K562 (cell line): Measurements from ENCODE around the gene ASCC3. TPM values are rescaled to one million over a fixed set of nuclear protein-coding genes. Genes with fewer than 3 reads are reported as not detected.

ENCODE experiments used
- ATAC-seq: fragments of 200-7000 bp; cut with Tn5 transposase; 3 replicates; pipeline ENCODE4 v1.9.1; 2020; ENCODE audit warnings: moderate library complexity
- BruUV-seq: library from RNA; stranded (reverse); fragments of 400-500 nt; replicated peaks from 2 replicates; lab custom pipeline; 2021; lab: Mats Ljungman, UMichigan
- CTCF ChIA-PET: fragments of 300-600 bp; formaldehyde crosslinking; extraction: SDS; loops from one replicate; lab custom pipeline; 2021; ENCODE audit warnings: low intra/inter-chr PET ratio; lab: Yijun Ruan, JAX
- POLR2A ChIA-PET: fragments of 300-600, 350-650 bp; sonication (Branson Sonifier 250); formaldehyde crosslinking; extraction: SDS; loops from one replicate; lab custom pipeline; 2021; ENCODE audit warnings: antibody characterized with exemption, inconsistent platforms; lab: Yijun Ruan, JAX
- DNase-seq, 4 experiments: peaks; one replicate each; pipeline versions ENCODE4 v3.0.0 to v3.0.0-alpha.2; 2011 to 2018; ENCODE audit warnings: low spot score in 3 of 4, mixed read lengths in 3 of 4; ENCODE audit errors: extremely low read depth in 1 of 4
- FAIRE-seq: peaks from 2 replicates; lab custom pipeline; 2011; peaks lifted over from hg19 to GRCh38; lab: Jason Lieb, UNC
- H2AFZ ChIP-seq: 2 replicates; pipeline ENCODE4 v1.6.0; 2011; ENCODE audit warnings: low read depth, low read length, control low read depth, inconsistent platforms
- H3K27ac ChIP-seq: fragments of 200-600 bp; 3 replicates; pipeline ENCODE4 v1.8.0; 2011; ENCODE audit warnings: low read depth, mild to moderate bottlenecking, control low read depth, inconsistent platforms, low read length, moderate library complexity, mixed read lengths; ENCODE audit errors: extremely low read depth
- H3K27me3 ChIP-seq, 2 experiments: fragments of 300-600 bp in 1 of 2; 2 replicates in 1 of 2; 3 replicates in 1 of 2; pipeline versions ENCODE4 v1.6.0 to v1.8.0; 2011; ENCODE audit warnings: inconsistent platforms in 2 of 2, low read length in 2 of 2, mild to moderate bottlenecking in 1 of 2, mixed read lengths in 1 of 2, moderate library complexity in 1 of 2; ENCODE audit not compliant: control insufficient read depth in 2 of 2, insufficient read depth in 2 of 2
- H3K36me3 ChIP-seq: fragments of 300-600 bp; 3 replicates; pipeline ENCODE4 v1.8.0; 2011; ENCODE audit warnings: mild to moderate bottlenecking, low read length, inconsistent platforms; ENCODE audit not compliant: control insufficient read depth, insufficient read depth
- H3K4me1 ChIP-seq, 2 experiments: fragments of 200-600 bp in 1 of 2; replicated peaks in 1 of 2; 2 replicates in 1 of 2; 3 replicates in 1 of 2; pipeline versions ENCODE4 v1.5.1 to v1.8.0; 2011; ENCODE audit warnings: inconsistent platforms in 2 of 2, low read length in 2 of 2, mild to moderate bottlenecking in 1 of 2, mixed read lengths in 1 of 2, moderate library complexity in 1 of 2; ENCODE audit not compliant: control insufficient read depth in 2 of 2, insufficient read depth in 2 of 2
- H3K4me2 ChIP-seq: 2 replicates; pipeline ENCODE4 v1.6.1; 2011; ENCODE audit warnings: low read length, control low read depth, inconsistent platforms, mixed read lengths; ENCODE audit not compliant: insufficient read depth
- H3K4me3 ChIP-seq: fragments of 200-600 bp; sonication (generic), shearing (Covaris generic); 2 replicates; pipeline ENCODE4 v1.5.1; 2016; ENCODE audit warnings: control low read depth, inconsistent platforms
- H3K79me2 ChIP-seq: fragments of 200-600 bp; 3 replicates; pipeline ENCODE4 v1.8.0; 2011; ENCODE audit warnings: low read length, inconsistent platforms; ENCODE audit not compliant: control insufficient read depth, insufficient read depth
- H3K9ac ChIP-seq, 2 experiments: 2 replicates each; pipeline versions ENCODE4 v1.6.0 to v1.6.1; 2011; ENCODE audit warnings: low read depth in 2 of 2, low read length in 2 of 2, control low read depth in 1 of 2, inconsistent platforms in 1 of 2, mild to moderate bottlenecking in 1 of 2, mixed read lengths in 1 of 2; ENCODE audit not compliant: insufficient read depth in 1 of 2
- H3K9me1 ChIP-seq: one replicate; pipeline ENCODE4 v1.6.0; 2011; ENCODE audit warnings: inconsistent platforms, mild to moderate bottlenecking, low read length, moderate library complexity; ENCODE audit not compliant: control insufficient read depth, insufficient read depth
- H3K9me3 ChIP-seq: replicated peaks from 2 replicates; pipeline ENCODE4 v1.5.1; 2011; ENCODE audit warnings: low read depth, low read length, inconsistent platforms; ENCODE audit not compliant: control insufficient read depth, insufficient read depth
- H4K20me1 ChIP-seq: replicated peaks from 2 replicates; pipeline ENCODE4 v1.6.1; 2011; ENCODE audit warnings: low read length, inconsistent platforms, mixed read lengths; ENCODE audit not compliant: control insufficient read depth, insufficient read depth
- CCAR2 ChIP-seq: fragments of 200-400 bp; formaldehyde crosslinking; IDR thresholded peaks from 2 replicates; pipeline ENCODE4 v1.6.1; 2017; ENCODE audit warnings: mild to moderate bottlenecking, low read depth, low read length
- CEBPB ChIP-seq: fragments of 450-650 bp; IDR thresholded peaks from 2 replicates; pipeline ENCODE4 v1.6.1; 2016; ENCODE audit warnings: missing genetic modification characterization, missing compliant biosample characterization
- CHD1 ChIP-seq: fragments of 200-600 bp; sonication (generic); IDR thresholded peaks from one replicate; pipeline ENCODE4 v1.6.1; 2012; ENCODE audit warnings: mild to moderate bottlenecking, moderate library complexity, low read length, inconsistent platforms
- CHD4 ChIP-seq: fragments of 200-600 bp; sonication (generic); IDR thresholded peaks from 3 replicates; pipeline ENCODE4 v1.6.1; 2012; ENCODE audit warnings: low read depth, mild to moderate bottlenecking, mixed read lengths, low read length, inconsistent platforms; ENCODE audit not compliant: insufficient read depth, insufficient replicate concordance, poor library complexity, severe bottlenecking
- E4F1 ChIP-seq: fragments of 250-450 bp; sonication (Bioruptor Pico); IDR thresholded peaks from 2 replicates; pipeline ENCODE4 v1.5.0; 2021; ENCODE audit warnings: mild to moderate bottlenecking, borderline replicate concordance
- FOXA1 ChIP-seq: fragments of 450-650 bp; IDR thresholded peaks from 2 replicates; pipeline ENCODE4 v1.6.1; 2016; ENCODE audit warnings: mild to moderate bottlenecking, borderline replicate concordance
- LARP7 ChIP-seq: fragments of 450-650 bp; IDR thresholded peaks from 2 replicates; pipeline ENCODE4 v1.6.1; 2016
- LEF1 ChIP-seq: fragments of 450-650 bp; IDR thresholded peaks from 2 replicates; pipeline ENCODE4 v1.6.1; 2016; ENCODE audit warnings: mild to moderate bottlenecking
- MEF2A ChIP-seq: IDR thresholded peaks from 2 replicates; pipeline ENCODE4 v1.6.1; 2011; ENCODE audit warnings: low read depth, mild to moderate bottlenecking, low read length, moderate library complexity; ENCODE audit not compliant: control insufficient read depth
- PTTG1 ChIP-seq: fragments of 450-650 bp; IDR thresholded peaks from 2 replicates; pipeline ENCODE4 v1.6.1; 2016; ENCODE audit warnings: low read depth, mild to moderate bottlenecking, missing genetic modification characterization, missing compliant biosample characterization
- TAF15 ChIP-seq: fragments of 200-400 bp; formaldehyde crosslinking; IDR thresholded peaks from 2 replicates; pipeline ENCODE4 v1.6.1; 2017; ENCODE audit warnings: mild to moderate bottlenecking, low read depth, low read length, moderate library complexity
- ZNF41 ChIP-seq: fragments of 250-450 bp; sonication (Bioruptor Pico); conservative IDR thresholded peaks from 2 replicates; pipeline ENCODE4 v1.4.0; 2020; ENCODE audit warnings: mild to moderate bottlenecking
- ZNF589 ChIP-seq: fragments of 200-800 bp; sonication (Bioruptor generic); IDR thresholded peaks from 2 replicates; pipeline ENCODE4 v1.6.1; 2016; ENCODE audit warnings: low read depth, missing genetic modification characterization, missing compliant biosample characterization
- ZNF764 ChIP-seq: fragments of 250-450 bp; sonication (Bioruptor Pico); IDR thresholded peaks from 2 replicates; pipeline ENCODE4 v1.4.0; 2020; ENCODE audit warnings: low read depth, mild to moderate bottlenecking, moderate library complexity
- WGBS: fragments of 100-300 bp; shearing (Covaris generic); methylation state at CpG from one replicate; pipeline ENCODE4 v1.1.6; 2016; ENCODE audit warnings: low coverage, mixed read lengths; ENCODE audit not compliant: insufficient coverage; ENCODE audit errors: missing lambda C conversion rate; 5-methylcytosine and 5-hydroxymethylcytosine counted together
- in situ Hi-C: fragments of 300-500 bp; cut with MboI; formaldehyde crosslinking; loops from 4 replicates; pipeline ENCODE4 v1.15.0; 2018; ENCODE audit warnings: inconsistent platforms, mixed read lengths
- intact Hi-C: fragments of 100-400 bp; cut with micrococcal nuclease; formaldehyde crosslinking; loops from 2 replicates; pipeline ENCODE4 v1.14.2; 2022
- polyA plus RNA-seq, 8 experiments: library from polyadenylated mRNA; depleted of rRNA in 4 of 8; stranded (reverse) in 5 of 8; unstranded in 3 of 8; fragments of >200 nt; fragmentation: Nextera tagmentation in 2 of 8; fragmentation: Illumina TruSeq in 1 of 8; extraction: Ambion mirVana in 2 of 8; extraction: Trizol in 1 of 8; gene quantifications; 2 replicates each; pipeline versions ENCODE4 v1.2.1 to v1.2.3, GENCODE V29; 2011 to 2014; ENCODE audit warnings: inconsistent platforms in 1 of 8, missing spikeins in 1 of 8
- total RNA-seq, 7 experiments: library from RNA; depleted of rRNA in 6 of 7; stranded (reverse); fragments of >200 nt in 6 of 7; fragmentation: Illumina TruSeq in 2 of 7; extraction: Trizol in 2 of 7; gene quantifications; 2 replicates each; pipeline versions ENCODE4 v1.2.1 to v1.2.3, GENCODE V29; 2011 to 2021; ENCODE audit warnings: low replicate concordance in 1 of 7

ASCC3 gene
- total and polyA plus RNA-seq, 9 of the 15 experiments (the other 6 are each of a cell fraction or from before 2014, with no cell fraction given), result 16.1 to 56.1 (median 33.9) TPM

GRCh38 chr6:100806296-100806695 is 74.8 kb downstream of the ASCC3 start:
- Histone ChIP-seq H3K4me2 (no peak overlapping the region), H3K27ac (no peak overlapping the region), H3K4me3 (no peak overlapping the region), H4K20me1 (no peaks in the 10 kb centered on the region), H3K9me3 (no peaks in the 10 kb centered on the region), H3K4me1 (no peaks in the 10 kb centered on the region; a peak in 2 of 5 replicates), H3K9me1 (no peaks in the 10 kb centered on the region), H2AFZ (no peak overlapping the region), H3K9ac (no peak overlapping the region), H3K27me3 (no peaks in the 10 kb centered on the region), H3K79me2 (peaks cover 20% of the 10 kb centered on the region; the same call in 2 of the 3 replicates), H3K36me3 (peaks cover 9% of the 10 kb centered on the region; the same call in 2 of the 3 replicates)
- ChIA-PET CTCF (no interaction called here), POLR2A (no interaction called here)
- FAIRE-seq (no peak), DNase-seq (no peak), ATAC-seq (no peak)
- TF ChIP-seq CHD1 (no peak), PTTG1 (tag) (no peak), CEBPB (tag) (peak; percentile 37)
- BruUV-seq, result no TSS peak
- WGBS, result 84% methylated on average over 4 of the region's 4 CpGs
- in situ Hi-C loops, result no loop called here
- intact Hi-C loops, result no loop called here

- no peak; the same call in 2 of the 3 replicates for ATAC-seq
- intact Hi-C loops (no loop called here), in situ Hi-C loops (no loop called here)
- H3K9me3 ChIP-seq, result no peaks in the 10 kb centered on the region
- no peaks in the 10 kb centered on the region for H3K27me3 ChIP-seq
- H3K79me2 ChIP-seq, result peaks cover 9% of the 10 kb centered on the region; the same call in 2 of the 3 replicates
- DNase-seq, result no peak
- H3K9me1 ChIP-seq, result no peaks in the 10 kb centered on the region
- no peak overlapping the region for H3K27ac ChIP-seq
- no peak overlapping the region for H3K9ac ChIP-seq
- no peak for FAIRE-seq
- CTCF ChIA-PET, result no interaction called here
- no TSS peak for BruUV-seq
- H3K4me1 ChIP-seq, result no peaks in the 10 kb centered on the region
- H3K4me2 ChIP-seq, result no peak overlapping the region
- H3K4me3 ChIP-seq, result no peak overlapping the region
- peaks cover 14% of the 10 kb centered on the region; the same call in 1 of the 3 replicates for H3K36me3 ChIP-seq
- 100% methylated on average over 4 of the region's 4 CpGs for WGBS
- no peaks in the 10 kb centered on the region for H4K20me1 ChIP-seq
- no peak overlapping the region for H2AFZ ChIP-seq
- POLR2A ChIA-PET, result no interaction called here
- TF ChIP-seq LARP7 (no peak), MEF2A (no peak), E4F1 (CRISPR knock-in tag) (no peak), ZNF589 (CRISPR knock-in tag) (no peak), CHD4 (no peak), CCAR2 (no peak), TAF15 (no peak), FOXA1 (no peak), ZNF764 (CRISPR knock-in tag) (no peak), ZNF41 (no peak), LEF1 (no peak)
Observed at GRCh38 chr6:100803264-100804045, 77.7 kb downstream of the ASCC3 start.
